H1 (cell line): ENCODE measurements around the gene PRSS2. TPM values are rescaled to one million over a fixed set of nuclear protein-coding genes. Genes with fewer than 3 reads are reported as not detected.
A peak's percentile ranks its signal among the peaks of the same experiment; 100 is the strongest.

Experiments used
- CTCF ChIA-PET: fragments of 300-600 bp; sonication (Branson Sonifier 250); formaldehyde crosslinking; loops from one replicate; lab custom pipeline; 2021; ENCODE audit not compliant: partially characterized antibody; lab: Charles Lee
- POLR2A ChIA-PET: fragments of 300-600 bp; sonication (Branson Sonifier 250); formaldehyde crosslinking; loops from one replicate; lab custom pipeline; 2021; ENCODE audit warnings: inconsistent platforms; ENCODE audit not compliant: partially characterized antibody; lab: Charles Lee
- DNase-seq, 2 experiments: peaks; one replicate each; pipeline versions ENCODE4 v3.0.0 to v3.0.0-alpha.2; 2010 to 2022; ENCODE audit warnings: low spot score in 2 of 2, low read depth in 1 of 2, mixed read lengths in 1 of 2
- FAIRE-seq: peaks from 2 replicates; lab custom pipeline; 2011; peaks lifted over from hg19 to GRCh38; lab: Jason Lieb, UNC
- H2AFZ ChIP-seq: 2 replicates; pipeline ENCODE4 v1.8.1; 2012; ENCODE audit warnings: low read length, inconsistent platforms
- H2AK5ac ChIP-seq: 2 replicates; pipeline ENCODE4 v1.6.1; 2013; ENCODE audit warnings: low read depth, low read length
- H2BK120ac ChIP-seq: replicated peaks from 2 replicates; pipeline ENCODE3; 2013; ENCODE audit warnings: low read depth, low read length, inconsistent platforms
- H2BK12ac ChIP-seq: 2 replicates; pipeline ENCODE4 v1.6.1; 2013; ENCODE audit warnings: low read depth, low read length
- H2BK15ac ChIP-seq: 2 replicates; pipeline ENCODE4 v1.6.1; 2013; ENCODE audit warnings: low read length
- H2BK20ac ChIP-seq: 2 replicates; pipeline ENCODE4 v1.6.1; 2013; ENCODE audit warnings: low read length
- H2BK5ac ChIP-seq: 2 replicates; pipeline ENCODE4 v1.6.1; 2013; ENCODE audit warnings: low read depth, low read length
- H3K14ac ChIP-seq: 2 replicates; pipeline ENCODE4 v1.6.1; 2013; ENCODE audit warnings: inconsistent platforms; ENCODE audit not compliant: insufficient read length
- H3K18ac ChIP-seq: 2 replicates; pipeline ENCODE4 v1.6.1; 2013; ENCODE audit warnings: low read length; ENCODE audit errors: extremely low read depth
- H3K23ac ChIP-seq: 2 replicates; pipeline ENCODE4 v1.6.1; 2013; ENCODE audit warnings: inconsistent platforms; ENCODE audit not compliant: insufficient read length
- H3K23me2 ChIP-seq: 2 replicates; pipeline ENCODE4 v1.6.1; 2013; ENCODE audit warnings: low read depth, low read length
- H3K27ac ChIP-seq: 2 replicates; pipeline ENCODE4 v1.6.1; 2011; ENCODE audit warnings: low read depth, low read length, inconsistent platforms
- H3K27me3 ChIP-seq, 4 experiments: replicated peaks in 1 of 4; 1 replicate in 1 of 4; 2 replicates in 3 of 4; pipeline versions ENCODE4 v1.6.1 to v1.8.1; 2011 to 2013; ENCODE audit warnings: low read length in 3 of 4, mild to moderate bottlenecking in 3 of 4, inconsistent platforms in 2 of 4, mixed read lengths in 2 of 4, moderate library complexity in 1 of 4; ENCODE audit not compliant: control insufficient read depth in 3 of 4, insufficient read depth in 3 of 4; ENCODE audit errors: extremely low read depth in 1 of 4
- H3K36me3 ChIP-seq, 4 experiments: 2 replicates each; pipeline versions ENCODE4 v1.6.1 to v1.8.1; 2011 to 2013; ENCODE audit warnings: mild to moderate bottlenecking in 4 of 4, low read length in 3 of 4, moderate library complexity in 2 of 4, control low read depth in 1 of 4, inconsistent platforms in 1 of 4; ENCODE audit not compliant: insufficient read depth in 4 of 4, control insufficient read depth in 2 of 4
- H3K4ac ChIP-seq: replicated peaks from 2 replicates; pipeline ENCODE3; 2013; ENCODE audit warnings: low read length, low read depth, mixed read lengths, inconsistent platforms; ENCODE audit not compliant: insufficient read length
- H3K4me1 ChIP-seq, 4 experiments: replicated peaks in 1 of 4; 1 replicate in 1 of 4; 2 replicates in 3 of 4; pipeline versions ENCODE4 v1.6.1 to v1.8.1; 2011 to 2013; ENCODE audit warnings: low read length in 3 of 4, inconsistent platforms in 2 of 4, mixed read lengths in 1 of 4; ENCODE audit not compliant: insufficient read depth in 4 of 4, control insufficient read depth in 3 of 4
- H3K4me2 ChIP-seq, 2 experiments: 2 replicates each; pipeline versions ENCODE4 v1.6.1 to v1.8.1; 2011 to 2013; ENCODE audit warnings: low read depth in 2 of 2, low read length in 2 of 2, control low read depth in 1 of 2, inconsistent platforms in 1 of 2, mild to moderate bottlenecking in 1 of 2; ENCODE audit not compliant: insufficient read depth in 1 of 2
- H3K4me3 ChIP-seq, 4 experiments: fragments of 200-600, 300-600 bp in 1 of 4; sonication (generic), shearing (Covaris generic), sonication (Bioruptor Twin) in 1 of 4; 2 replicates each; pipeline versions ENCODE4 v1.5.1 to v1.8.1; 2011 to 2016; ENCODE audit warnings: low read length in 4 of 4, low read depth in 3 of 4, control low read depth in 2 of 4, inconsistent platforms in 2 of 4, mild to moderate bottlenecking in 2 of 4, mixed read lengths in 1 of 4, moderate library complexity in 1 of 4; ENCODE audit not compliant: insufficient read depth in 2 of 4; ENCODE audit errors: extremely low read depth in 1 of 4
- H3K56ac ChIP-seq: replicated peaks from 2 replicates; pipeline ENCODE3; 2013; ENCODE audit warnings: low read depth, mild to moderate bottlenecking, mixed read lengths, low read length, inconsistent platforms; ENCODE audit not compliant: insufficient read length
- H3K79me1 ChIP-seq: 2 replicates; pipeline ENCODE4 v1.6.1; 2013; ENCODE audit warnings: low read depth, low read length, control low read depth
- H3K79me2 ChIP-seq, 2 experiments: 2 replicates each; pipeline versions ENCODE4 v1.6.1 to v1.8.1; 2012 to 2013; ENCODE audit warnings: low read length in 2 of 2, mild to moderate bottlenecking in 2 of 2, inconsistent platforms in 1 of 2; ENCODE audit not compliant: insufficient read depth in 2 of 2, control insufficient read depth in 1 of 2
- H3K9ac ChIP-seq, 4 experiments: replicated peaks in 1 of 4; 1 replicate in 1 of 4; 2 replicates in 3 of 4; pipeline versions ENCODE4 v1.6.1 to v1.8.1; 2011 to 2013; ENCODE audit warnings: low read depth in 3 of 4, low read length in 3 of 4, control low read depth in 2 of 4, mild to moderate bottlenecking in 2 of 4, moderate library complexity in 2 of 4, inconsistent platforms in 1 of 4; ENCODE audit errors: extremely low read depth in 1 of 4
- H3K9me3 ChIP-seq, 2 experiments: 2 replicates each; pipeline versions ENCODE4 v1.6.1 to v1.8.1; 2012 to 2013; ENCODE audit warnings: mild to moderate bottlenecking in 2 of 2, moderate library complexity in 2 of 2, control low read depth in 1 of 2, inconsistent platforms in 1 of 2, low read depth in 1 of 2, low read length in 1 of 2, mixed read lengths in 1 of 2; ENCODE audit not compliant: insufficient read depth in 2 of 2
- H4K20me1 ChIP-seq, 2 experiments: replicated peaks in 1 of 2; 2 replicates each; pipeline versions ENCODE3 to v1.8.1; 2011 to 2013; ENCODE audit warnings: inconsistent platforms in 2 of 2, low read length in 2 of 2, mild to moderate bottlenecking in 1 of 2; ENCODE audit not compliant: insufficient read depth in 2 of 2, control insufficient read depth in 1 of 2
- H4K5ac ChIP-seq: 2 replicates; pipeline ENCODE4 v1.6.1; 2013; ENCODE audit warnings: low read length, low read depth, mixed read lengths, inconsistent platforms; ENCODE audit not compliant: insufficient read length
- H4K8ac ChIP-seq: 2 replicates; pipeline ENCODE4 v1.8.0; 2013; ENCODE audit warnings: mild to moderate bottlenecking, moderate library complexity, low read length, inconsistent platforms; ENCODE audit not compliant: insufficient read depth; ENCODE audit errors: extremely low read depth
- H4K91ac ChIP-seq: replicated peaks from 2 replicates; pipeline ENCODE3; 2013; ENCODE audit warnings: low read length, mixed read lengths, inconsistent platforms; ENCODE audit not compliant: insufficient read length
- ATF3 ChIP-seq: IDR thresholded peaks from 2 replicates; pipeline ENCODE4 v1.6.1; 2011; ENCODE audit warnings: low read depth, mild to moderate bottlenecking, low read length; ENCODE audit not compliant: insufficient read depth
- BCL11A ChIP-seq, 2 experiments: IDR thresholded peaks; one replicate each; pipeline ENCODE4 v1.6.1; 2011; ENCODE audit warnings: low read depth in 2 of 2, low read length in 2 of 2, mild to moderate bottlenecking in 2 of 2
- BRCA1 ChIP-seq: IDR thresholded peaks from 2 replicates; pipeline ENCODE4 v1.6.1; 2012; ENCODE audit warnings: low read depth, low read length, improper control_type of control experiment
- CTBP2 ChIP-seq: IDR thresholded peaks from 2 replicates; pipeline ENCODE4 v1.7.0; 2011; ENCODE audit warnings: borderline replicate concordance, mild to moderate bottlenecking, moderate library complexity, mixed read lengths, low read length; ENCODE audit not compliant: insufficient read depth, insufficient read length
- GTF2F1 ChIP-seq: IDR thresholded peaks from 2 replicates; pipeline ENCODE4 v1.6.1; 2012; ENCODE audit warnings: low read depth, low read length, improper control_type of control experiment, borderline replicate concordance
- JUND ChIP-seq: IDR thresholded peaks from 2 replicates; pipeline ENCODE4 v1.6.1; 2011; ENCODE audit warnings: mild to moderate bottlenecking, improper control_type of control experiment, low read length
- KDM4A ChIP-seq: IDR thresholded peaks from one replicate; pipeline ENCODE4 v1.7.1; 2012; ENCODE audit warnings: low read depth, mild to moderate bottlenecking, moderate library complexity, low read length, inconsistent platforms; ENCODE audit not compliant: severe bottlenecking
- MAX ChIP-seq: IDR thresholded peaks from 2 replicates; pipeline ENCODE4 v1.6.1; 2012; ENCODE audit warnings: inconsistent platforms
- POLR2AphosphoS5 ChIP-seq: IDR thresholded peaks from 2 replicates; pipeline ENCODE4 v1.6.1; 2011; ENCODE audit warnings: low read depth, low read length
- RNF2 ChIP-seq: fragments of 200-900, 300-1000 bp; sonication (generic); IDR thresholded peaks from 2 replicates; pipeline ENCODE4 v1.7.1; 2016; ENCODE audit warnings: borderline replicate concordance, low read depth, mild to moderate bottlenecking, antibody characterized with exemption, low read length; ENCODE audit not compliant: poor library complexity, severe bottlenecking; ENCODE audit errors: missing control alignments
- SIRT6 ChIP-seq: IDR thresholded peaks from one replicate; pipeline ENCODE4 v1.7.1; 2012; ENCODE audit warnings: low read length, inconsistent platforms
- SIX5 ChIP-seq: IDR thresholded peaks from 2 replicates; pipeline ENCODE4 v1.6.1; 2011; ENCODE audit warnings: mild to moderate bottlenecking, low read depth, low read length
- SP1 ChIP-seq: IDR thresholded peaks from 2 replicates; pipeline ENCODE4 v1.6.1; 2011; ENCODE audit warnings: low read depth, low read length
- TAF1 ChIP-seq: IDR thresholded peaks from 2 replicates; pipeline ENCODE4 v1.6.1; 2011; ENCODE audit warnings: mild to moderate bottlenecking, low read depth, low read length
- WGBS, 2 experiments: shearing (Covaris generic) in 1 of 2; methylation state at CpG; one replicate each; pipeline versions ENCODE4 v1.1.6 to v1.1.7; 2013 to 2015; ENCODE audit warnings: low lambda C conversion rate in 2 of 2, mixed read lengths in 2 of 2, inconsistent platforms in 1 of 2, low coverage in 1 of 2, missing lambda C conversion rate in 1 of 2; ENCODE audit not compliant: insufficient replicate concordance in 2 of 2, insufficient coverage in 1 of 2, insufficient read length in 1 of 2; ENCODE audit errors: extremely low coverage in 1 of 2, missing lambda C conversion rate in 1 of 2; 5-methylcytosine and 5-hydroxymethylcytosine counted together
- polyA plus RNA-seq, 7 experiments: library from polyadenylated mRNA; depleted of rRNA in 3 of 7; stranded (reverse) in 5 of 7; unstranded in 2 of 7; fragments of >200 nt in 5 of 7; fragments of 200-250 nt in 2 of 7; gene quantifications; 1 replicate in 5 of 7; 2 replicates in 1 of 7; 4 replicates in 1 of 7; pipeline versions ENCODE4 v1.2.1 to v1.2.3, GENCODE V29; 2011 to 2013; ENCODE audit warnings: missing spikeins in 2 of 7, mixed read lengths in 2 of 7
- total RNA-seq: library from RNA; stranded (reverse); fragmentation: NEBNext Ultra II Directional; extraction: Animal tissue kit (Norgen Biotek cat#: 25700); gene quantifications from 2 replicates; pipeline ENCODE4 v1.2.1, GENCODE V29; 2021

Gene PRSS2
- total and polyA plus RNA-seq, 2 of the 8 experiments (the other 6 are each of a cell fraction or from before 2014, with no cell fraction given): not detected

GRCh38 chr7:142792129-142792528, 21.4 kb downstream of the PRSS2 start:
- Histone ChIP-seq H4K20me1 (no peaks in the 10 kb centered on the region), H2BK12ac (peak overlapping the region; percentile 45; the same call in 1 of the 2 replicates), H3K79me1 (no peaks in the 10 kb centered on the region), H3K56ac (no peak overlapping the region), H2AK5ac (0 out of 2 replicates have a peak overlapping the region, but pooled peaks have one; percentile 77), H3K4ac (no peak overlapping the region), H3K9me3 (no peaks in the 10 kb centered on the region), H3K79me2 (no peaks in the 10 kb centered on the region), H2BK20ac (no peak overlapping the region), H3K36me3 (no peaks in the 10 kb centered on the region), H3K23me2 (peaks cover 8% of the 10 kb centered on the region; the same call in 1 of the 2 replicates), H2AFZ (no peak overlapping the region), H3K14ac (no peak overlapping the region), H4K5ac (no peak overlapping the region), H3K4me1 (peaks cover 8 to 18% (median 10%) of the 10 kb centered on the region in 4 experiments), H3K18ac (no peak overlapping the region), H3K27me3 (peaks cover 0 to 14% (median 8%) of the 10 kb centered on the region in 4 experiments; a peak in 5 of 7 replicates), H3K23ac (no peak overlapping the region), H3K9ac (no peak overlapping the region), H3K4me3 (no peak overlapping the region), H2BK5ac (no peak overlapping the region), H3K4me2 (no peak overlapping the region), H4K8ac (no peak overlapping the region), H2BK120ac (no peak overlapping the region), H3K27ac (no peak overlapping the region), H4K91ac (no peak overlapping the region), H2BK15ac (no peak overlapping the region)
- DNase-seq (no peak), FAIRE-seq (no peak)
- 83% methylated on average over 1 of the region's 1 CpG; no CpG with 5 or more reads in 1 of the 2 experiments for WGBS, 2 experiments
- CTCF ChIA-PET: interaction anchor here (0.9 to 24.1 kb wide), 9 partner anchors 9 to 310 kb away, joined by 3 to 430 read pairs (median 5); no protein-coding TSS in a partner anchor
- POLR2A ChIA-PET: no interaction called here
- TF ChIP-seq JUND (no peak), POLR2AphosphoS5 (no peak), KDM4A (no peak), ATF3 (no peak), BCL11A (IDR thresholded peaks at IDR 0.05; ENCODE audit: low read depth in 2 of 2, low read length in 2 of 2) (no peak), TAF1 (no peak), SP1 (no peak), BRCA1 (no peak), GTF2F1 (no peak), SIRT6 (no peak), CTBP2 (no peak), RNF2 (no peak), MAX (no peak), SIX5 (no peak)
